GM21737 (cell line): ENCODE results near the gene TMCC1.

ENCODE experiments used
- ATAC-seq: cut with Tn5 transposase; IDR thresholded peaks from one replicate; pipeline ENCODE4 v1.9.1; 2021; ENCODE audit warnings: mild to moderate bottlenecking, moderate library complexity; ENCODE audit not compliant: unreplicated experiment

Gene TMCC1

GRCh38 chr3:129626744-129627349 lies 266.7 kb downstream of the TMCC1 start:
- peak; percentile 98 for ATAC-seq

- ATAC-seq = no peak
Observed at GRCh38 chr3:129625072-129625874, 268.2 kb downstream of the TMCC1 start.

- ATAC-seq = no peak
Observed at GRCh38 chr3:129624347-129625071, 269.0 kb downstream of the TMCC1 start.

- no peak for ATAC-seq
Observed at GRCh38 chr3:129623447-129624118, 269.9 kb downstream of the TMCC1 start.

- no peak for ATAC-seq
Observed at GRCh38 chr3:129622933-129623332, 270.6 kb downstream of the TMCC1 start.

GRCh38 chr3:129622226-129622874 lies 271.2 kb downstream of the TMCC1 start:
- ATAC-seq = no peak

- no peak for ATAC-seq
Observed at GRCh38 chr3:129621626-129622225, 271.8 kb downstream of the TMCC1 start.

- ATAC-seq = no peak
Observed at GRCh38 chr3:129620828-129621559, 272.5 kb downstream of the TMCC1 start.

GRCh38 chr3:129619726-129620162 lies 273.8 kb downstream of the TMCC1 start:
- no peak for ATAC-seq

GRCh38 chr3:129618901-129619671 lies 274.4 kb downstream of the TMCC1 start:
- no peak for ATAC-seq

GRCh38 chr3:129618186-129618820 lies 275.2 kb downstream of the TMCC1 start:
- no peak for ATAC-seq

GRCh38 chr3:129617381-129618185 lies 275.9 kb downstream of the TMCC1 start:
- ATAC-seq = no peak

GRCh38 chr3:129616713-129617112 lies 276.8 kb downstream of the TMCC1 start:
- no peak for ATAC-seq

GRCh38 chr3:129616291-129616690 lies 277.2 kb downstream of the TMCC1 start:
- no peak for ATAC-seq

- ATAC-seq = no peak
Observed at GRCh38 chr3:129615751-129616281, 277.7 kb downstream of the TMCC1 start.

- ATAC-seq = no peak
Observed at GRCh38 chr3:129614927-129615363, 278.6 kb downstream of the TMCC1 start.

GRCh38 chr3:129614435-129614834 lies 279.1 kb downstream of the TMCC1 start:
- no peak for ATAC-seq
